ENCODE results near the gene SAP30BP.

DNA sequence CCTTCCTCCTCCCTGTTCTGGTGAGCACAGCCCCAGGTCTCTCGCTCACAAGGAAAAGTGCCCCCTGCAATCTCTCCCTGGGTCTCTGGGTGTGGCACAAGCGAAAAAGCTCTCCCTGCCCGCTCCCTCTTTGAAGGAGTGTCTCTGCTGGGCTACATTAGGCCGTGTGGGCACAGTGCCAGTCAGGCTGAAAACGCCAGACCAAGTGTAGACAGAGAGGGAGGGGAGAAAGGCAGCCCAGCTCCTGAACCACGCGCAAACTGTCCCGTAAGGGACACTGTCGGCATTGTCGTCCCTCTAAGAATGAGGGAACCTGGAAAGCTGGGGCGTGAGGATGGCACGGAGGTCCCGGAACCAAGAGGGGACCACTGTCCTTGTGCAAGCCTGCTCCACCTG, 30.0 kb upstream of the SAP30BP start:
- TF ChIP-seq, protein P1, sequence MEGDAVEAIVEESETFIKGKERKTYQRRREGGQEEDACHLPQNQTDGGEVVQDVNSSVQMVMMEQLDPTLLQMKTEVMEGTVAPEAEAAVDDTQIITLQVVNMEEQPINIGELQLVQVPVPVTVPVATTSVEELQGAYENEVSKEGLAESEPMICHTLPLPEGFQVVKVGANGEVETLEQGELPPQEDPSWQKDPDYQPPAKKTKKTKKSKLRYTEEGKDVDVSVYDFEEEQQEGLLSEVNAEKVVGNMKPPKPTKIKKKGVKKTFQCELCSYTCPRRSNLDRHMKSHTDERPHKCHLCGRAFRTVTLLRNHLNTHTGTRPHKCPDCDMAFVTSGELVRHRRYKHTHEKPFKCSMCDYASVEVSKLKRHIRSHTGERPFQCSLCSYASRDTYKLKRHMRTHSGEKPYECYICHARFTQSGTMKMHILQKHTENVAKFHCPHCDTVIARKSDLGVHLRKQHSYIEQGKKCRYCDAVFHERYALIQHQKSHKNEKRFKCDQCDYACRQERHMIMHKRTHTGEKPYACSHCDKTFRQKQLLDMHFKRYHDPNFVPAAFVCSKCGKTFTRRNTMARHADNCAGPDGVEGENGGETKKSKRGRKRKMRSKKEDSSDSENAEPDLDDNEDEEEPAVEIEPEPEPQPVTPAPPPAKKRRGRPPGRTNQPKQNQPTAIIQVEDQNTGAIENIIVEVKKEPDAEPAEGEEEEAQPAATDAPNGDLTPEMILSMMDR (IDR thresholded peaks at IDR 0.05; ENCODE audit: insufficient read depth, low read length, poor library complexity, severe bottlenecking) = no peak
- no peak for TF ChIP-seq EZH2phosphoT487 (conservative IDR thresholded peaks at IDR 0.05; ENCODE audit: low read length)

Measured in SU-DHL-6 (cell line).